HG03095 (cell line): Measurements from ENCODE around the gene ASAP2.

ENCODE experiments used
- ATAC-seq: cut with Tn5 transposase; IDR thresholded peaks from one replicate; pipeline ENCODE4 v1.9.1; 2021; ENCODE audit warnings: moderate library complexity; ENCODE audit not compliant: unreplicated experiment

The ASAP2 gene

GRCh38 chr2:9313443-9313842 is 106.8 kb downstream of the ASAP2 start:
- no peak for ATAC-seq

DNA sequence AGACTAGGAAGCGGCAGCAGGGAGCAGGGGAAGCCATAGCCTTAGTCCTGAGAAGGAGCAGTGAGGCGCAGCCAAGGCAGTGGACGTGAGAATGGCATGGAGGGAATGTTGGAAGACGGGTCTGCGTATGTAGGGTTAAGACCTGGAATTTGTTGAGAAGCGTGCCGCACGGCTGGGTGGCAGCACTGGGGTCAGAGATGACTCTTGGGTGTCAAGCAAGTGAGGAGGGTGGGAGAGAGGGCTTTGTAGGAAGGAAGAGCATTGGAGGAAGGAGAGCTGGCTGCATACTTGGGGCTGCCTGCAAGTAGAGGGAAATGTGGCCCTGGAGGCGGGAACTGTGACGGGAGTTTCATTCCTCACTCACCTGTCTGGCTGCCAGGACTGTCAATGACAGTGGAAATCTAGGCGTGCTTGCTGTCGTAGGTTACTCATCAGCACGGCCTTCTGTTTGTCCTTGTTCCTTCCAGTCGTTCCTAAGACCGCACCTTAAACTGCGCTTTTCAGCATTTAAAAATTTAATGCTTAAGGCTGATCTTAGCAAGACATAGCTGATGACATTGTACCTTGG is 108.8 kb downstream of the ASAP2 start:
- ATAC-seq = no peak

DNA sequence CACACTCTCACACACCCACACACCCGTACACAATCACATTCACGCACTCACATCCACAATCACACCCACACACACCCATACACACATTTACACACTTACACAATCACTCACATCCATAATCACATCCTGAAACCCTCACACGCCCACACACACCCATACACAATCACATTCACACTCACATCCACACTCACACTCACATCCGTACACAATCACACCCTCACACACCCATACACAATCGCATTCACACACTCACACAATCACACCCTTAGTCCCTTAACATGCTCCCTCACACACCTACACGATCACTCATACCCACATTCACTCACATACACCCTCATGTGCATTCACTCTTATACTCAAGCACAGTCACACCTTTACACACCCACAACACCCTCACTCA is 110.9 kb downstream of the ASAP2 start:
- no peak for ATAC-seq

DNA sequence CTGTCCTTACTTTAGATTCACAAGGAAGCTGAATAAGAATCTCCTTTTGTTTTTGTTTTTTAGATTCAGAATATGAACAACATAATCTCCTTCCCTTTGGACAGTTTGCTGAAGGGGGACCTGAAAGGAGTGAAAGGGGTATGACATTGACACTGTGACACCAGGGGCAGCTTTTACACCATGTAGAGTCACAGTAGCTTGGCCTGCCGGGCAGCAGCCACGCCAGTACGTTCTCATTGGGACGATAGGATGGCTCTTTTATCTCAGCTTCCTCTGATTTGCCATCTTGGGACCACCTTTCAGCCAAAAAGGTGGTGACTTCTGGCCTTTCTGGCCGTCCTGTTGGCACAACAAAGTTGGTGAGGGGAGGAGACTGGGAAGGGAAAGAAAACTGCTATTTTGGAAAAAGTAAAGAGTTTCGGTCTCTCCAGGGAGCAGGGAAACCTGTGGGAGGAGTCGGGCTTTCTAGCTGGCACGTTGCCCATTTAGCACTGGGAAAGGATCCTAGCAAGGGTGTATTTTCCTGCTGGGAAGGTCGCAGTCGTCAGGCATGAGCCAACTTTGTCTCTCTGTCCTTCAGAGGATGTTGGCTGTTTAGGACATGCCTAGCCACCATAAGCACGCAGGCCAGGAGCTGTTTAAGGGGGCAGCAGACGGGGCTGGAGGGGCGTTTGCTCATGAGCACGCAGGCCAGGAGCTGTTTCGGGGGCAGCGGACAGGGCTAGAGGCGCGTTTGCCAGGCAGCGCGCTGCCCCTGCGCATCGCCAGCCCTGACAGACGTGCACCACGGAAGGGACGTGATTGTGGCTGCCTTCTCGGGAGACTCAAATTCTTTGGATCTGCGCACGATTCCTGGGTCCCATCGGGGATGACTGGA is 112.1 kb downstream of the ASAP2 start:
- no peak for ATAC-seq

DNA sequence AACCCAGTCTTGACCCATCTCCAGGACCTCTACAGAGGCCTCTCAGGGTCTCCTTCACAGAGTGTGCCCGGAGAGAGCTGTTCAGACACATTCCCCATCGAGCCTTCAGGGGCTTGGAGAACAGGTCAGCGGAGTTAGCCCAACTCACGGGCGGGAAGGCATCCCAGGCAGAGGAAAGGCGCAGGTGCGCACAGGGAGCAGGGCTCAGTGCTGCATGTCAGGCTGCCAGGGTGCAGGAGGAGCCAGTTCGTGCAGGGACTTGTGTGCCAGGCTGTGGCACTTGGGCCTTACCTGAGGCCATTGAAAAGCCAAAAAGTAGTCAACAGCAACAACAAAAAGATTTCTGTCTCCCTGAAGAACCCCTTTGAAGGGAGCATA is 112.7 kb downstream of the ASAP2 start:
- no peak for ATAC-seq

DNA sequence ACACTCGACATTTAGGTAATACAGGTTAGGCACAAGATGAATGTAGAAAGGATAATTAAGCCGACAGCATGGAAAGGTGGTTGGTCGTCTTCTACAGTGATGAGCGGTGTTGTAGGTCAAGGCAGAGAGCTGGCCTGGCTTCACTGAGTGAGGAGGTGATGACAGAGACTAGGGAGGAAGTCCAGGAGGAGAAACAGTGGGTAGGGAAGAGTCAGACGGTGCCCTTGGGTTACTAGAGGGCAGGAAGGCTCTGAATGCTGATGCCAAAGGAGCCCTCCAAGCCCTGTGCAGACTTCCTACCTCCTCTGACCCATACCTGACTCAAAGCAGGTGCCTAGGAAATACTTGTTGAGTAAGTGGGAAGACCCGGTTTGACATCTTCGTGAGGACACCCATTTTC is 116.0 kb downstream of the ASAP2 start:
- ATAC-seq = no peak

DNA sequence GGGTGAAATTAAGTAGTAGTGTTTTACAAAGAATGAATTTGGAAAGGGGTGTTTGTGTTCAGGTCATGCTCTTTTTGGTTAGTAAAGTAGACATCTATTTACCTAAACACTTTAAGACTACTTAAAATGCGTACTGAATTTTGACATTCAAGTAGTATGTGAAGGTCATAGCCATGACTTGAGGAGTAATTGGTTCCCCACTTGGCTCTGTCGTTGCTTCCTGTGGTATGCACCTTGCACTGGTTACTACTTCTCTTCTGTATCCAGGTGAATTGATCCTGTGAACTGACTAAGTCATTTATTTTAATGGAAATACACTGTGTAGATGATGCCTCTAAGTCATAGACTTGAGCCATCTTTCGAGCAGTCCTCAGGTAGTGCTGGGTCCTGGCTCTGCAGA is 118.8 kb downstream of the ASAP2 start:
- no peak for ATAC-seq

GRCh38 chr2:9326975-9327374 is 120.4 kb downstream of the ASAP2 start:
- no peak for ATAC-seq

- ATAC-seq = no peak
These were observed 121.3 kb downstream of the ASAP2 start for GRCh38 chr2:9327873-9328352.

- ATAC-seq = no peak
These were observed 122.3 kb downstream of the ASAP2 start for GRCh38 chr2:9328931-9329330.

GRCh38 chr2:9329497-9329896 is 122.9 kb downstream of the ASAP2 start:
- no peak for ATAC-seq

DNA sequence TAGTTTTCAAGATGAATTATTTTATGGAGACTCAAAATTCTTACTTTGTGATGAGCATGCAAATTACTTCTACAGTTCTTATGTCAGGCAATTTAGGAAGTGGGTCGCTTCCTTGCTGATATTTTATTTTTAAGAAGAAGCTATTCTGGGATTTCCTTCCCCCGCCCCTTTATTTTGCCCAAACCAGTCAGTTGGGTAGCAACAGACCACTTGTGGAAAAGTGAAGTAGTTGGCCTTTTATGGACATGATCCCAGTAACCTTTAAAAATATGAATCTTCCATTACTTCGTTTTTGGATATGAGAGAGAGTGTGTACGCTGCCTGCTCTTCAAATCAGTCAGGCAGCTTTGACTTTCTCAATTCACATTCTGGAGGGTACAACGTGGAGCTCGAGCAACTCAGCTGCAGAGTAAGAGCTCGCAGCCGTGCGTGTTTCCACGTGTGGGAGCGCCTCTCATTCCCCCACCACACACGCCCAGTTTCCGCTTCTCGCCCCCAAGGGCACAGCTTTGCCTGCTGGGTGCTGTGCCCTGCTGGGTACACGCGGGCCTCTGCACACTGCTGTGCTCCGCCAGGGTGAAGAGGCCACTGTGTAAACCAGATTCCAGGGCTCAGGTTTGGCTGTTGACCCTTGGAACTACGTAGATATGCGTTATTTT is 124.1 kb downstream of the ASAP2 start:
- no peak for ATAC-seq

DNA sequence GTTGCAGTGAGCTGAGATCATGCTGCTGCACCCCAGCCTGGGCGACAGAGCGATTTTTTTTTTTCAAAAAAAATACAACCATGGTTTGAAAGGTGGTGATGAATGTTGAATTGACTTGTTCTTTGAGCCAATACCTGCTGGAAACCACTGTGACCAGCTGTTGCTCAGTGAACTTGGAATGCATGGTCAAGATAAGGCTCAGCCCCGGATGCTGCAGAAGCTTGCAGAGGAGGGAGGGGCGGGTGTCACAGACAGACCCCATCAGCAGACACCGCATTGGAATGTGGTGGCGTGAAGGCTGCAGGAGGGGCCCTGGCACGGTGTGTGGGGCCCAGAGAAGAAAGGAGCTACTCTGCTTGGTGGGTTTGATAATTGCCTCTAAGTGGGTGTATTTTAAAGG is 125.1 kb downstream of the ASAP2 start:
- no peak for ATAC-seq

- no peak for ATAC-seq
These were observed 125.7 kb downstream of the ASAP2 start for GRCh38 chr2:9332136-9332852.

GRCh38 chr2:9332853-9333245 is 126.2 kb downstream of the ASAP2 start:
- no peak for ATAC-seq

GRCh38 chr2:9333591-9334171 is 127.1 kb downstream of the ASAP2 start:
- no peak for ATAC-seq

DNA sequence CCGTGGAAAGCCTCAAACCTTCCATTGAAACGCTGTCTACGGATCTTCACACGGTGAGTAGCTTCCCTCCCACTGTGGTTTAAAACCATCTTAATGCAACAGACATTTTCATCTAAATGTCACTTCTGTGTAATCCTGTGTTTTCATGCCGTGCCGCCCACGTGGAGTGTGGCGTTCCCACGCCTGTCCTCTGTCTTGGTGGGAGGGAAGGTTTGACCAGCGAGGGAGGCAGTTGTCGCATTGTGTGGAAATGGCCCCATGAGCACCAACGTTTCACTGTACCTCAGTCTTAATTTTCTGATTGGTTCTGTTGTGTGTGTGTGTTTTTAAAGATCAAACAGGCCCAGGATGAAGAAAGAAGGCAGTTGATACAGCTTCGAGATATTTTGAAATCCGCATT is 128.1 kb downstream of the ASAP2 start:
- no peak for ATAC-seq

- no peak for ATAC-seq
These were observed 128.8 kb downstream of the ASAP2 start for GRCh38 chr2:9335322-9335832.

- ATAC-seq = no peak
These were observed 129.6 kb downstream of the ASAP2 start for GRCh38 chr2:9336241-9336575.

DNA sequence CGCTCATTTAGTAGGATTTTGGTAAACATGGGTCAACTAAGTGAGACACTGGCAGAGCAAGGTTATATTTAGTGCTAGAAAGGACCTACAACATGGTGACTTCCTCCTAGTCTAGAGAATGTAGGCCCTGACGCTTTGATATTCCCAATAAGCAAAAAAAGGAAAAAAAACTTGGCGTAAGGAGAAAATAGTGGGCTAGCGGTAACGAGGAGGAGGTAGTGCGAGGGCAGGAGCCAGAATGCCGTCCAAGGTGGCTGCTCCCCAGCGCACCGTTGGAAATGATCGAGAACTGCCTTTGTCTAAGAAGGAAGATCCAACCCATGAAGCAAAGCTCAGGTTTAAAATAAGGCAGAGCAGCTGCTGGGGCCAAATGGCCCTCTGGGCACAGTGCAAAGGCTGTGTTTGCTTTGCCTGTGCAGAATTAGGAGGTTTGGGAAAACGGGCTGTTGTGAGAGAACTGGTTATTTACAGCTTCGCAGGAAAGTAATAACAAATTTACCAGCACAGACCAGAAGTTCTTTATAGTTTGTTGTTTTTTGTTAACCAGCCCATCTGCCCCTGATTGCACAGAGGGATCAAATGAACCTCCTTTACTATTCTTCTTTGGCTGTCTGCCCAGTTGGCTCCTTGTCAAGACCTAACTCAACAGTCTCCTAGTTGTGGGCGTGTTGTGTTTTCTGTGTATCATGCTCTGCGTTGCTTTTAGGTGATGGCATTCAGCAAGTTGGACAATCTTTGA is 130.1 kb downstream of the ASAP2 start:
- ATAC-seq = no peak
